GM19328 (cell line): ENCODE data around the gene GGT7.

ENCODE experiments used
- ATAC-seq: cut with Tn5 transposase; IDR thresholded peaks from one replicate; pipeline ENCODE4 v1.9.1; 2021; ENCODE audit warnings: mild to moderate bottlenecking, moderate library complexity; ENCODE audit not compliant: unreplicated experiment

Gene GGT7

DNA sequence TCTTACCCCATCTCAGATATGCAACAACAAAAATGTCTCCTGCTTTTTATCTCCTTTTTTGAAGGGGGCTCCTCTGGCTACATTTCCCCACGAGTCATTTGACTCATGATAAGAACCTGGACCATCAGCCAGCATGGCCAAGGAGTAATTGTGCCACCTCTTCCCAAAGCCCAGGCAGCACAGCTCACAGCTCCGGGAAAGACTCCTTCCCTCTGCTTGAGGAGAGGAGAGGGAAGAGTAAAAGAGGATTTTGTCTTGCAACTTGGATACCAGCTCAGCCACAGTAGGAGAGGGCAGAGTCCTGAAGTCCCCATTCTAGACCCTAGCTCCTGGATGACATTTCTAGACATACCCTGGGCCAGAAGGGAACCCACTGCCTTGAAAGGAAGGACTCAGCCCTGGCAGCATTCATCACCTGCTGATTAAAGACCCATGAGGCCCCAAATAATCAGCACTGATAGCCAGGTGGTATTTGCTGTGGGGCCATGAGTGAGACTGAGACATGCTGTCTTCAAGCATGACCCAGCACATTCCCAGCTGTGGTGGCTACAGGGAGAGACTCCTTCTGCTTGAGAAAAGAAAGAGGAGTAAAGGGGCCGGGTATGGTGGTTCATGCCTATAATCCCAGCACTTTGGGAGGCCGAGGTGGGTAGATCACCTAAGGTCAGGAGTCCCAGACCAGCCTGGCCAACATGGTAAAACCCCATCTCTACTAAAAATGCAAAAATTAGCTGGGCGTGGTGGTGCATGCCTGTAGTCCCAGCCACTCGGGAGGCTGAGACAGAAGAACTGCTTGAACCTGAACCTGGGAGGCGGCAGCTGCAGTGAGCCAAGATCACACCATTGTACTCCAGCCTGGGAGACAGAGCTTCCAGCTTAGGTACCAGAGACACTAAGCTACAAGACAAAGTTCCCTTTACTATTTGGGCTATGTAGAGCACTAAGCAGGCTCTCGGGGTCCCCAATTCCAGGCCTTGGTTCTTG, 75.4 kb downstream of the GGT7 start:
- no peak for ATAC-seq
